ENCODE results near the gene PAQR8.
A peak's percentile ranks its signal among the peaks of the same experiment; 100 is the strongest.

- TF ChIP-seq CTCF (conservative IDR thresholded peaks at IDR 0.05; ENCODE audit: low read length) (0 out of 2 replicates have a peak, but pooled peaks have one; percentile 14), EZH2phosphoT487 (IDR thresholded peaks at IDR 0.05; ENCODE audit: borderline replicate concordance, low read depth, low read length) (no peak)
Measured at GRCh38 chr6:52389626-52390360, 27.8 kb downstream of the PAQR8 start.
